ENCODE measurements around the gene TACO1. TPM values are rescaled to one million over a fixed set of nuclear protein-coding genes. Genes with fewer than 3 reads are reported as not detected.
A peak's percentile ranks its signal among the peaks of the same experiment; 100 is the strongest.

TACO1 gene
- total and polyA plus RNA-seq, 2 of the 4 experiments (the other 2 are of a cell fraction), result 6.5 to 28.8 TPM

DNA sequence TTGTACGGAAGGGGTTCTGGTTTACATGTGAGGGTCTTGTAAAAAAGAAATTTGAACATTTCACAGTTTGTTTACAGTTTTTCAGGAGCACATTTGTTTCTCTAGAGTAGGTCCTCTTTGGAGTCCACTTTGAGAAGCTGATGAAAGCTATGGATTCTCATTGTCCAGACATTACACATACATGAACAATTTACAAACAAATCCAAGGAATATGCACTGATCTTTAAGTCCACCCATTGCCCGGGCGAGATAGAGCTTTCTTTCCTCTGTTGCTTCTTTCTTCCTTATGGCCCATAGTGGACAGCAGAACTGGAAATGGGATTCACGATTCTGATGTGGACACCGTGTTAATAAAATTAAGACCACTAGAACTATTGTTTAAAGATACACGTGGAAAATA is 48.5 kb upstream of the TACO1 start:
- Histone ChIP-seq H3K79me1 (ENCODE audit: low read depth in 1 of 2, low read length in 2 of 2) (peaks cover 9 to 54% of the 10 kb centered on the region in 2 experiments; a peak in 3 of 4 replicates), H3K23ac (ENCODE audit: low read depth, low read length) (peak overlapping the region; percentile 15), H2AK5ac (ENCODE audit: low read depth, low read length) (no peak overlapping the region), H3K27me3 (ENCODE audit: control insufficient read depth, insufficient read depth, low read length) (no peaks in the 10 kb centered on the region), H3K4me3 (ENCODE audit: insufficient read depth, low read depth, low read length) (peak overlapping the region; percentile 80), H2BK120ac (ENCODE audit: low read depth, low read length) (no peak overlapping the region), H3K9me3 (ENCODE audit: control insufficient read depth, insufficient read depth, low read length) (no peaks in the 10 kb centered on the region), H2BK5ac (ENCODE audit: low read depth, low read length, poor library complexity, severe bottlenecking) (peak overlapping the region; percentile 1), H4K20me1 (ENCODE audit: insufficient read depth, low read length) (peaks cover 59% of the 10 kb centered on the region), H4K91ac (ENCODE audit: insufficient read depth, low read depth, low read length) (no peak overlapping the region), H3K14ac (replicated peaks; ENCODE audit: low read depth, low read length) (peak overlapping the region; percentile 3; the same call in 1 of the 2 replicates), H3K18ac (ENCODE audit: low read depth, low read length) (no peak overlapping the region), H3K9ac (ENCODE audit: low read depth, low read length) (peak overlapping the region; percentile 62; the same call in 1 of the 2 replicates), H3K4ac (ENCODE audit: low read depth, low read length) (peak overlapping the region; percentile 1; the same call in 1 of the 2 replicates), H3K36me3 (ENCODE audit: control insufficient read depth, insufficient read depth, low read length) (no peaks in the 10 kb centered on the region), H4K5ac (ENCODE audit: low read depth, low read length) (no peak overlapping the region; the same call in 1 of the 2 replicates), H3K56ac (ENCODE audit: extremely low read depth, insufficient read depth, low read length) (peak overlapping the region; percentile 17; the same call in 1 of the 2 replicates), H3K27ac (ENCODE audit: insufficient read depth, low read length) (peak overlapping the region; percentile 3; the same call in 1 of the 2 replicates), H3K4me2 (ENCODE audit: low read depth, low read length) (peak overlapping the region; percentile 99), H4K8ac (ENCODE audit: low read depth in 2 of 2, low read length in 2 of 2) (no peak overlapping the region), H2BK15ac (ENCODE audit: low read depth, low read length) (no peak overlapping the region), H2BK20ac (ENCODE audit: low read depth, low read length) (no peak overlapping the region), H3K4me1 (ENCODE audit: control insufficient read depth, insufficient read depth, low read length) (peaks cover 3% of the 10 kb centered on the region), H3K9me1 (ENCODE audit: insufficient read depth, low read length) (peaks cover 11% of the 10 kb centered on the region), H2AFZ (replicated peaks; ENCODE audit: low read length, poor library complexity) (no peak overlapping the region), H2AK9ac (replicated peaks; ENCODE audit: low read depth, low read length, poor library complexity) (no peak overlapping the region)
- WGBS, 2 experiments (ENCODE audit: extremely low coverage in 2 of 2, insufficient read length in 1 of 2), result 17% methylated on average over 1 of the region's 6 CpGs; no CpG with 5 or more reads in 1 of the 2 experiments
- DNase-seq, result peak; percentile 52
- no peak for ATAC-seq (ENCODE audit: low read depth)
- ChIA-PET POLR2A (ENCODE audit: unreplicated experiment) (no interaction called here), CTCF (interaction anchor here (0.9 to 1.2 kb wide), 2 partner anchors 14 to 127 kb away, joined by 3 read pairs; no protein-coding TSS in a partner anchor)
- intact Hi-C loops (cut with micrococcal nuclease) (no loop called here), dilution Hi-C loops (cut with HindIII; ENCODE audit: low sequenced_read_pairs, unreplicated experiment) (no loop called here), in situ Hi-C loops (cut with MboI; ENCODE audit: low sequenced_read_pairs) (no loop called here)
- TF ChIP-seq POLR2A (IDR thresholded peaks at IDR 0.05; ENCODE audit: low read depth, low read length) (no peak), FOS (IDR thresholded peaks at IDR 0.05; ENCODE audit: low read depth, low read length) (no peak), MAFK (IDR thresholded peaks at IDR 0.05; ENCODE audit: low read depth, low read length) (no peak), MAZ (IDR thresholded peaks at IDR 0.05; ENCODE audit: borderline replicate concordance, low read depth, low read length) (no peak), RAD21 (IDR thresholded peaks at IDR 0.05; ENCODE audit: low read length) (no peak), MXI1 (IDR thresholded peaks at IDR 0.05; ENCODE audit: borderline replicate concordance, low read depth, low read length) (no peak), SMC3 (IDR thresholded peaks at IDR 0.05; ENCODE audit: low read depth, low read length) (no peak), RCOR1 (IDR thresholded peaks at IDR 0.05; ENCODE audit: insufficient replicate concordance, low read length) (no peak), RFX5 (IDR thresholded peaks at IDR 0.05; ENCODE audit: low read depth, low read length) (no peak), CHD1 (IDR thresholded peaks at IDR 0.05; ENCODE audit: low read depth, low read length) (no peak), CEBPB (IDR thresholded peaks at IDR 0.05; ENCODE audit: low read depth, low read length) (no peak)
- TF ChIP-seq, protein P1, sequence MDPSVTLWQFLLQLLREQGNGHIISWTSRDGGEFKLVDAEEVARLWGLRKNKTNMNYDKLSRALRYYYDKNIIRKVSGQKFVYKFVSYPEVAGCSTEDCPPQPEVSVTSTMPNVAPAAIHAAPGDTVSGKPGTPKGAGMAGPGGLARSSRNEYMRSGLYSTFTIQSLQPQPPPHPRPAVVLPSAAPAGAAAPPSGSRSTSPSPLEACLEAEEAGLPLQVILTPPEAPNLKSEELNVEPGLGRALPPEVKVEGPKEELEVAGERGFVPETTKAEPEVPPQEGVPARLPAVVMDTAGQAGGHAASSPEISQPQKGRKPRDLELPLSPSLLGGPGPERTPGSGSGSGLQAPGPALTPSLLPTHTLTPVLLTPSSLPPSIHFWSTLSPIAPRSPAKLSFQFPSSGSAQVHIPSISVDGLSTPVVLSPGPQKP (IDR thresholded peaks at IDR 0.05; ENCODE audit: borderline replicate concordance, low read depth, low read length), result no peak
- TF ChIP-seq, protein P2, sequence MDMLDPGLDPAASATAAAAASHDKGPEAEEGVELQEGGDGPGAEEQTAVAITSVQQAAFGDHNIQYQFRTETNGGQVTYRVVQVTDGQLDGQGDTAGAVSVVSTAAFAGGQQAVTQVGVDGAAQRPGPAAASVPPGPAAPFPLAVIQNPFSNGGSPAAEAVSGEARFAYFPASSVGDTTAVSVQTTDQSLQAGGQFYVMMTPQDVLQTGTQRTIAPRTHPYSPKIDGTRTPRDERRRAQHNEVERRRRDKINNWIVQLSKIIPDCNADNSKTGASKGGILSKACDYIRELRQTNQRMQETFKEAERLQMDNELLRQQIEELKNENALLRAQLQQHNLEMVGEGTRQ (IDR thresholded peaks at IDR 0.05; ENCODE audit: low read depth, low read length), result no peak
- no TSS peak for BruUV-seq (replicated peaks)
